Trophoblast cell (in vitro differentiated cells and primary cell): ENCODE data around the gene CDYL.

ENCODE experiments used
- DNase-seq, 2 donors: peaks; one replicate each; pipeline ENCODE4 v3.0.0-alpha.2; 2016
- H2AFZ ChIP-seq: 2 replicates; pipeline ENCODE4 v1.6.1; 2013; ENCODE audit warnings: low read length, moderate library complexity, mild to moderate bottlenecking; ENCODE audit not compliant: insufficient read depth, poor library complexity
- H2AK5ac ChIP-seq: 2 replicates; pipeline ENCODE4 v1.6.1; 2013; ENCODE audit warnings: mild to moderate bottlenecking, low read length
- H2BK120ac ChIP-seq: 2 replicates; pipeline ENCODE4 v1.6.1; 2013; ENCODE audit warnings: low read length, mild to moderate bottlenecking, moderate library complexity; ENCODE audit not compliant: insufficient read depth, poor library complexity
- H2BK12ac ChIP-seq: 2 replicates; pipeline ENCODE4 v1.6.1; 2013; ENCODE audit warnings: mild to moderate bottlenecking, low read length, moderate library complexity
- H2BK5ac ChIP-seq: 2 replicates; pipeline ENCODE4 v1.6.1; 2013; ENCODE audit warnings: low read length, low read depth, moderate library complexity, mild to moderate bottlenecking; ENCODE audit not compliant: poor library complexity
- H3K14ac ChIP-seq: 2 replicates; pipeline ENCODE4 v1.6.1; 2013; ENCODE audit warnings: mild to moderate bottlenecking, low read length
- H3K18ac ChIP-seq: 2 replicates; pipeline ENCODE4 v1.6.1; 2013; ENCODE audit warnings: mild to moderate bottlenecking, low read length
- H3K23ac ChIP-seq: 2 replicates; pipeline ENCODE4 v1.6.1; 2013; ENCODE audit warnings: low read length
- H3K27ac ChIP-seq: 2 replicates; pipeline ENCODE4 v1.5.1; 2013; ENCODE audit warnings: low read depth, mild to moderate bottlenecking, inconsistent platforms, low read length, moderate library complexity
- H3K27me3 ChIP-seq: 2 replicates; pipeline ENCODE4 v1.6.1; 2013; ENCODE audit warnings: inconsistent platforms, mild to moderate bottlenecking, low read length, moderate library complexity; ENCODE audit not compliant: insufficient read depth
- H3K36me3 ChIP-seq, 2 experiments: 1 replicate in 1 of 2; 2 replicates in 1 of 2; pipeline ENCODE4 v1.6.1; 2013; ENCODE audit warnings: low read length in 2 of 2, mild to moderate bottlenecking in 2 of 2, moderate library complexity in 1 of 2; ENCODE audit not compliant: insufficient read depth in 2 of 2, control insufficient read depth in 1 of 2
- H3K4ac ChIP-seq: 2 replicates; pipeline ENCODE4 v1.6.1; 2013; ENCODE audit warnings: low read depth, mild to moderate bottlenecking, low read length, moderate library complexity
- H3K4me1 ChIP-seq, 2 experiments: 1 replicate in 1 of 2; 2 replicates in 1 of 2; pipeline ENCODE4 v1.6.1; 2013; ENCODE audit warnings: low read length in 2 of 2, mild to moderate bottlenecking in 2 of 2, moderate library complexity in 1 of 2; ENCODE audit not compliant: insufficient read depth in 2 of 2, control insufficient read depth in 1 of 2
- H3K4me2 ChIP-seq: 2 replicates; pipeline ENCODE4 v1.6.1; 2013; ENCODE audit warnings: inconsistent platforms, mild to moderate bottlenecking, low read length, moderate library complexity
- H3K4me3 ChIP-seq: 2 replicates; pipeline ENCODE4 v1.5.1; 2013; ENCODE audit warnings: mild to moderate bottlenecking, low read depth, low read length, inconsistent platforms
- H3K79me1 ChIP-seq: one replicate; pipeline ENCODE4 v1.6.1; 2013; ENCODE audit warnings: low read length
- H3K79me2 ChIP-seq: 2 replicates; pipeline ENCODE4 v1.6.1; 2013; ENCODE audit warnings: low read length, mild to moderate bottlenecking; ENCODE audit not compliant: control insufficient read depth, insufficient read depth, poor library complexity
- H3K9ac ChIP-seq: 2 replicates; pipeline ENCODE4 v1.6.1; 2013; ENCODE audit warnings: mild to moderate bottlenecking, low read length
- H3K9me3 ChIP-seq: 2 replicates; pipeline ENCODE4 v1.6.1; 2013; ENCODE audit warnings: low read depth, mild to moderate bottlenecking, control low read depth, inconsistent platforms, low read length; ENCODE audit not compliant: insufficient read depth
- H4K12ac ChIP-seq: 2 replicates; pipeline ENCODE4 v1.6.1; 2013; ENCODE audit warnings: low read depth, mild to moderate bottlenecking, low read length, moderate library complexity
- H4K8ac ChIP-seq: 2 replicates; pipeline ENCODE4 v1.6.1; 2013; ENCODE audit warnings: low read depth, mild to moderate bottlenecking, low read length, moderate library complexity
- H4K91ac ChIP-seq: one replicate; pipeline ENCODE4 v1.6.1; 2013; ENCODE audit warnings: low read depth, mild to moderate bottlenecking, low read length, moderate library complexity
- WGBS: extraction: QIAGEN DNeasy Blood & Tissue Kit; methylation state at CpG from one replicate; pipeline ENCODE4 v1.1.7; 2013; ENCODE audit warnings: missing lambda C conversion rate; ENCODE audit not compliant: insufficient read length, insufficient coverage; ENCODE audit errors: extremely low coverage; 5-methylcytosine and 5-hydroxymethylcytosine counted together

CDYL gene

GRCh38 chr6:4736371-4736873, 39.8 kb upstream of the CDYL start:
- H3K9me3 ChIP-seq = no peaks in the 10 kb centered on the region
- H3K27ac ChIP-seq = no peak overlapping the region
- no peak overlapping the region for H3K4me3 ChIP-seq
- DNase-seq = peak; percentile 24 to 32
- no peak overlapping the region for H2AK5ac ChIP-seq
- H3K79me2 ChIP-seq = peaks cover 2% of the 10 kb centered on the region
- no peak overlapping the region for H2BK12ac ChIP-seq
- H3K36me3 ChIP-seq = no peaks in the 10 kb centered on the region
- H2AFZ ChIP-seq = no peak overlapping the region
- no peak overlapping the region for H3K4ac ChIP-seq
- WGBS = no CpG with 5 or more reads among the region's 1 CpG
- H3K79me1 ChIP-seq = peaks cover 19% of the 10 kb centered on the region
- no peak overlapping the region for H2BK5ac ChIP-seq
- H3K23ac ChIP-seq = no peak overlapping the region
- H4K91ac ChIP-seq = no peak overlapping the region
- peaks cover 13 to 15% of the 10 kb centered on the region in 2 experiments for H3K4me1 ChIP-seq
- H3K14ac ChIP-seq = no peak overlapping the region
- H2BK120ac ChIP-seq = no peak overlapping the region
- H3K27me3 ChIP-seq = no peaks in the 10 kb centered on the region
- H4K8ac ChIP-seq = no peak overlapping the region
- H3K9ac ChIP-seq = no peak overlapping the region
- H3K18ac ChIP-seq = no peak overlapping the region
- H4K12ac ChIP-seq = no peak overlapping the region
- no peak overlapping the region for H3K4me2 ChIP-seq

- Histone ChIP-seq H2BK120ac (no peak overlapping the region), H3K36me3 (no peaks in the 10 kb centered on the region), H3K23ac (no peak overlapping the region), H3K4me3 (no peak overlapping the region), H3K9me3 (no peaks in the 10 kb centered on the region), H3K4me2 (no peak overlapping the region), H3K18ac (no peak overlapping the region), H4K8ac (no peak overlapping the region), H4K12ac (no peak overlapping the region), H3K4me1 (peaks cover 3 to 10% of the 10 kb centered on the region in 2 experiments), H4K91ac (peak overlapping the region; percentile 5), H3K14ac (no peak overlapping the region), H2BK12ac (no peak overlapping the region), H2BK5ac (no peak overlapping the region), H2AFZ (no peak overlapping the region), H2AK5ac (no peak overlapping the region), H3K27me3 (no peaks in the 10 kb centered on the region), H3K27ac (no peak overlapping the region), H3K9ac (no peak overlapping the region), H3K79me1 (peaks cover 6% of the 10 kb centered on the region), H3K79me2 (peaks cover 2% of the 10 kb centered on the region), H3K4ac (no peak overlapping the region)
- no CpG with 5 or more reads among the region's 6 CpGs for WGBS
- no peak for DNase-seq
These were observed 36.2 kb upstream of the CDYL start for GRCh38 chr6:4740032-4740431.

DNA sequence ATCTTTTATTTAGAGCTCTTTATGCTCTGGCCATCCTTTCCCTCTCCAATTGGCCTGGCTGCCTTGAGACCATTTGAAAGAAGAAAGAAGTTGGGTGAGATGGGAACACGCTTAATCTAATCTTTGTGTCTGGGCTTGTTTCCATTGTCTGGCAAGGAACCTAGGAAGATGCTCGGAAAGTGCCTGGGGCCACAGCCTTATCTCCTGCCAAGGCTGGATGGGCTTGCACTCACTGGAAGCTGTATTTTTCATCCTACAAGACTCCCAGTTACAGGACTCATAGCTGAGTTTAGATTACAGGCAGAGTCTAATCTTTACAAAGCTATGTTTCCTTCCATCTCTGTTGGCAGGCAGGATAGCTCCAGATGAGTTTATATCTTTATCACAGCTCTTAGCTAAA, 33.1 kb upstream of the CDYL start:
- no peak overlapping the region for H2BK5ac ChIP-seq
- no CpG with 5 or more reads among the region's 2 CpGs for WGBS
- peak; percentile 59 to 69 for DNase-seq

DNA sequence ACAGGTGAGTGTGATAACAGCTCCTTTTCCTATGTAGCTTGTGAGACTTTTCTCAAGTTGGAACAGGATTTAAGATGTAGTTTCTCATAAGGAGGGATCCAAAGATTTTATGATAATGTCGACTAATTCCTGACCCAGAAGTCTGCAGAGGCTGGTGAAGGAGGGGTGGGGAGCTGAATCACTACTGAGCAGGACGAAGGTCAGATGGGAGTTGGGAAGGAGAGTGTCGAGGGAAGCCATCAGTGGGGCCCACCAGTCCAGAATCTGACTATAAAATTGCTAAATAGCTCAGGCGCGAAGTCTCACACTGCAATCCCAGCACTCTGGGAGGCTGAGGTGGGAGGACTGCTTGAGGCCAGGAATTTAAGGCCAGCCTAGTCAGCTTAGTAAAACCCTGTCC, 32.3 kb upstream of the CDYL start:
- H3K27me3 ChIP-seq = no peaks in the 10 kb centered on the region
- no CpG with 5 or more reads among the region's 5 CpGs for WGBS
- no peaks in the 10 kb centered on the region for H3K9me3 ChIP-seq
- no peaks in the 10 kb centered on the region for H3K79me2 ChIP-seq
- DNase-seq = peak; percentile 34 to 52
- no peak overlapping the region for H4K12ac ChIP-seq
- H2AFZ ChIP-seq = no peak overlapping the region
- H4K91ac ChIP-seq = peak overlapping the region; percentile 1
- H3K27ac ChIP-seq = no peak overlapping the region
- H3K79me1 ChIP-seq = no peaks in the 10 kb centered on the region
- H2BK5ac ChIP-seq = no peak overlapping the region
- H3K18ac ChIP-seq = no peak overlapping the region
- H2BK12ac ChIP-seq = no peak overlapping the region
- H2BK120ac ChIP-seq = no peak overlapping the region
- no peak overlapping the region for H3K9ac ChIP-seq
- H3K14ac ChIP-seq = no peak overlapping the region
- H3K4me3 ChIP-seq = no peak overlapping the region
- H2AK5ac ChIP-seq = no peak overlapping the region
- no peak overlapping the region for H3K4ac ChIP-seq
- no peak overlapping the region for H4K8ac ChIP-seq
- peaks cover 0 to 6% of the 10 kb centered on the region in 2 experiments for H3K4me1 ChIP-seq
- H3K36me3 ChIP-seq = no peaks in the 10 kb centered on the region
- no peak overlapping the region for H3K23ac ChIP-seq
- H3K4me2 ChIP-seq = no peak overlapping the region

More for the DNA sequence above, 33.1 kb upstream of the CDYL start:
- H4K8ac ChIP-seq = no peak overlapping the region
- no peak overlapping the region for H3K4me2 ChIP-seq
- H3K18ac ChIP-seq = no peak overlapping the region
- peak overlapping the region; percentile 20 for H3K27ac ChIP-seq
- no peaks in the 10 kb centered on the region for H3K9me3 ChIP-seq
- no peak overlapping the region for H4K91ac ChIP-seq
- H2BK120ac ChIP-seq = no peak overlapping the region
- H3K36me3 ChIP-seq = no peaks in the 10 kb centered on the region
- H4K12ac ChIP-seq = no peak overlapping the region
- no peak overlapping the region for H2AK5ac ChIP-seq
- no peaks in the 10 kb centered on the region for H3K27me3 ChIP-seq
- no peak overlapping the region for H2AFZ ChIP-seq
- H3K79me1 ChIP-seq = no peaks in the 10 kb centered on the region
- no peak overlapping the region for H3K23ac ChIP-seq
- H3K4me1 ChIP-seq = peaks cover 0 to 6% of the 10 kb centered on the region in 2 experiments
- no peak overlapping the region for H2BK12ac ChIP-seq
- no peaks in the 10 kb centered on the region for H3K79me2 ChIP-seq
- no peak overlapping the region for H3K4ac ChIP-seq
- no peak overlapping the region for H3K9ac ChIP-seq
- no peak overlapping the region for H3K4me3 ChIP-seq
- H3K14ac ChIP-seq = no peak overlapping the region
